GM13977 (cell line): ENCODE measurements around the gene PXMP2.

Source experiments
- DNase-seq: peaks from one replicate; pipeline ENCODE4 v3.0.0; 2012; ENCODE audit warnings: low spot score
- CTCF ChIP-seq: IDR thresholded peaks from 2 replicates; pipeline ENCODE4 v1.5.1; 2012; ENCODE audit warnings: mild to moderate bottlenecking, control low read depth; ENCODE audit not compliant: insufficient read depth; ENCODE audit errors: extremely low read depth, missing control alignments
- in situ Hi-C: fragments of 300-500 bp; cut with MboI; formaldehyde crosslinking; loops from one replicate; pipeline ENCODE4 v1.12.0; 2022; ENCODE audit warnings: low sequenced_read_pairs, low pct_unique_long_range_greater_than_20kb, mixed read lengths, inconsistent platforms; ENCODE audit not compliant: unreplicated experiment

PXMP2 gene

GRCh38 chr12:132661972-132662371 is 25.4 kb upstream of the PXMP2 start:
- no peak for TF ChIP-seq CTCF
- no peak for DNase-seq
- in situ Hi-C loops: no loop called here

- in situ Hi-C loops: no loop called here
- no peak for DNase-seq
- no peak for TF ChIP-seq CTCF
Observed at GRCh38 chr12:132662901-132663755, 24.3 kb upstream of the PXMP2 start.

- DNase-seq: no peak
- in situ Hi-C loops: no loop called here
- no peak for TF ChIP-seq CTCF
Observed at GRCh38 chr12:132664206-132665148, 22.9 kb upstream of the PXMP2 start.

GRCh38 chr12:132665149-132665491 is 22.3 kb upstream of the PXMP2 start:
- no peak for TF ChIP-seq CTCF
- DNase-seq: no peak
- in situ Hi-C loops: no loop called here

GRCh38 chr12:132665794-132666193 is 21.6 kb upstream of the PXMP2 start:
- TF ChIP-seq CTCF: no peak
- in situ Hi-C loops: no loop called here

GRCh38 chr12:132668191-132669088 is 18.9 kb upstream of the PXMP2 start:
- DNase-seq: no peak
- TF ChIP-seq CTCF: no peak
- in situ Hi-C loops: no loop called here

More at GRCh38 chr12:132665794-132666193, 21.6 kb upstream of the PXMP2 start:
- no peak for DNase-seq
